Measurements from ENCODE around the gene DCANP1. TPM values are rescaled to one million over a fixed set of nuclear protein-coding genes. Genes with fewer than 3 reads are reported as not detected.

DCANP1 gene
- polyA plus RNA-seq, 1 donor, result 0.45 TPM

DNA sequence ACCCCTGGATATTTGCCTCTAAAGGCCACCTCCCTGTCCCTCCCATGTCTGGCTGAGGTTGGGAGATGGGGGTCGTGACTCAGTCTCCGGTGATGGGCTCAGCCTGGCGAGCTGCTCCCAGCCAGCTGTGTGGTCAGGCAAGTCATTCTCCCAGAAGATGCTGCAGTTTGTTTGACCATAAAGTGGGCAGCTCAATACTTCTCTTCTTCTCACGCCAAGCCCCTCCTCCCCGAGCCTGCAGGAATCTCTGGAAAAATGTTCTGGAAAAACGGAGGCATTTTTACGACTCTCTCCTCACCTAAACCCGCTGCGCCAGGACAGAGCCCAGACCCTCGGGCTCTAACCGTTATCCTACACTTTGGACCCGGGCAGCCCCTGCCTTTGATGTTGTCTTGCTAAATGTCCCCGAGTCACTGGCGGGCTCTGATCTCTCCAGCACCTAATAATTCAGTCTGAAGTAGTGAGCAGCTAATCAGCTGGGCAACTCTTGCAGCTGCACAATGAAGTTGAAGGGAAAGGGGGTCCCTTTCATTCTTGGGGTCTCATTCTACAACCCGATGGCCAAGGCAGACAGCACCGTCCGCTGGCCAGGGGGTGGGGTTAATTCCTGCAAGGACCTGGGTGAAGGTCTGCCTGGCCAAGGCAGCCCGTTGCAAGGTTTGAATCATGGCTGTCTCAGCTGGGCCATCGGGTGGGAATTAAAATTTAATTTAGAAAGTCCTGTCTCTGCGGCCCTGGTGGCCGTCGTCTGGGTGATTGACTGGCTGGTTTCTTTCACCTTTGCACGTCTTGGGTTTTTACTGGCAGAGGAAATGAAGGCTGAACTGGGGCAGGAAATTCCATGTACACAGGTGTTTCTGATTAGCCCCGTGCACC lies 12.3 kb downstream of the DCANP1 start:
- no peaks in the 10 kb centered on the region for H3K36me3 ChIP-seq (ENCODE audit: control insufficient read depth, insufficient read depth, low read length)
- H3K4me1 ChIP-seq (ENCODE audit: control insufficient read depth, insufficient read depth, low read length), result peaks cover 17% of the 10 kb centered on the region
- no peaks in the 10 kb centered on the region for H3K27me3 ChIP-seq (ENCODE audit: control insufficient read depth, insufficient read depth, low read length)
- H3K4me3 ChIP-seq (ENCODE audit: low read length), result no peak overlapping the region
- H3K27ac ChIP-seq (ENCODE audit: low read length), result no peak overlapping the region
- no peaks in the 10 kb centered on the region for H3K9me3 ChIP-seq (ENCODE audit: control insufficient read depth, low read depth, low read length)
- no CpG with 5 or more reads among the region's 24 CpGs for WGBS (ENCODE audit: insufficient coverage, low lambda C conversion rate)
- DNase-seq, result no peak

DNA sequence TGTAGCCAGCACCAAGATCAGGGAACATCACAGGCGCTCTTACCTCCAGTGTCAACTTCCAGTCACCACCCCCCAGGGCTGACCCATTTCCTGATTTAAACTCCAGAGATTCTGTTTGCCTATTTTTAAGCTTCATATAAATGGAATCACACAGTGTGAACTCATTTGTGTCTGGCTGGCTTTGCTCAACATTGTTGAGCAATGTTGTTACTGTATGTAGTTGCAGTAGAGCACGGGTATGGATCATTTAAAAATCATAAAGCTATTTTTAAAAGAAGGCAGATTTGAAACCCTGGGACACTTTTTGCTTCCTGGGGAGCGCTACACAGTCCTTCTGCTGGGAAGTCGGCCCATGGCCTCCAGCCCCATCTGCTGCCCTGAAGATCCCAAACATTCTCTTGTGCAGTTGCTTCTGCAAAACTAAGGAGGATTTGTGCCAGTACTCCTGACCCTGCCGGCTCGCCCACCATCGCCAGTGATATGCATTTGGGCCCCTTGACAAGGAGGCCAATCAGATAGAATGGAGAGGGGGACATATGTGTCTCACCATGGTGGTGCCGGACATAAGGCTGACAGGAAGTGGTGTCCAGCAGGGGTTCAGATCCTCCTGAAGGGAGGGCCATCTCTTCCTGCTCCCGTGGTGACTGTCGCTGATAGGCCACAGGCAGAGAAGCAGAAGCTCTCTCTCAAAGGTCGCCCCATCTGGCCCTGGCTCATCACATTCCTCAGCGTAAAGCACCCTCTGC lies 13.3 kb downstream of the DCANP1 start:
- no peak overlapping the region for H3K27ac ChIP-seq (ENCODE audit: low read length)
- peaks cover 19% of the 10 kb centered on the region for H3K4me1 ChIP-seq (ENCODE audit: control insufficient read depth, insufficient read depth, low read length)
- no peak overlapping the region for H3K4me3 ChIP-seq (ENCODE audit: low read length)
- H3K9me3 ChIP-seq (ENCODE audit: control insufficient read depth, low read depth, low read length), result no peaks in the 10 kb centered on the region
- WGBS (ENCODE audit: insufficient coverage, low lambda C conversion rate), result no CpG with 5 or more reads among the region's 12 CpGs
- no peak for DNase-seq
- no peaks in the 10 kb centered on the region for H3K36me3 ChIP-seq (ENCODE audit: control insufficient read depth, insufficient read depth, low read length)
- no peaks in the 10 kb centered on the region for H3K27me3 ChIP-seq (ENCODE audit: control insufficient read depth, insufficient read depth, low read length)

DNA sequence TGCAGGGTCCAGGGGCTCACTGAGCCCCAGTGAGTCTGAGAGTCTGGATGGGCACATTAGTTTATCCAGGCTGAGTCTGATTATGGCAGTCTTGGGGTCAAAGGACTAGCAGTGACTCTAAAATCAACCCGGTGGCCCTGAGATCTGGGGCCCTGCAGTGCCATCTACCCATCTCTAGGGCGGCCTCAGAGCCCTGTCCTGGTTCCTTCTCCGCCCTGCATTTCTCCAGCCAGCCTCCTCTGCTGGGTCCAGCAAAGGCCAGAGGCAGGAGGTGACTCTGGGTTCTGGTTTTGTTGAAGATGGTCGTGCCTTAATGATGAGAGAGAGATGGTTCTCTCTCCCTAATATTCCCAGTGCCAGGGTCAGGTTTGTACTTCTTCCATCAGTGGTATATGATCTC lies 15.0 kb downstream of the DCANP1 start:
- DNase-seq, result no peak
- H3K27me3 ChIP-seq (ENCODE audit: control insufficient read depth, insufficient read depth, low read length), result no peaks in the 10 kb centered on the region
- H3K4me3 ChIP-seq (ENCODE audit: low read length), result no peak overlapping the region
- H3K27ac ChIP-seq (ENCODE audit: low read length), result no peak overlapping the region
- H3K4me1 ChIP-seq (ENCODE audit: control insufficient read depth, insufficient read depth, low read length), result peaks cover 16% of the 10 kb centered on the region
- peaks cover 10% of the 10 kb centered on the region for H3K9me3 ChIP-seq (ENCODE audit: control insufficient read depth, low read depth, low read length)
- no peaks in the 10 kb centered on the region for H3K36me3 ChIP-seq (ENCODE audit: control insufficient read depth, insufficient read depth, low read length)
- no CpG with 5 or more reads among the region's 4 CpGs for WGBS (ENCODE audit: insufficient coverage, low lambda C conversion rate)

DNA sequence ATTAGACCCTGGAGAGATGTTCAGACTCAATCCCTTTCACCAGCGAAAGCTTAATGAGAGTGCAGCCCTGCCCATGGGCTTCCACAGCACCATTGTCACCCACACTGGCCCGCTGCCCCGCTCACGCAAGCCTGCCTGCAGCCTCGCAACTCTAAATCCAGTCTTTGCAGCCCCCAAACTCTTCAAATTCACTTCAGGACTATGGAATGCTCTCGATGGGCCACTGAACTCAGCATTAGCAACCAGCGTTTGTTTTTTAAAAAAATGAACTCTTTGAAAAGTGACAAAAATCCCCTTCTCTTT lies 17.1 kb downstream of the DCANP1 start:
- Histone ChIP-seq H3K36me3 (ENCODE audit: control insufficient read depth, insufficient read depth, low read length) (no peaks in the 10 kb centered on the region), H3K9me3 (ENCODE audit: control insufficient read depth, low read depth, low read length) (peaks cover 10% of the 10 kb centered on the region), H3K4me1 (ENCODE audit: control insufficient read depth, insufficient read depth, low read length) (peaks cover 23% of the 10 kb centered on the region), H3K27ac (ENCODE audit: low read length) (no peak overlapping the region), H3K27me3 (ENCODE audit: control insufficient read depth, insufficient read depth, low read length) (no peaks in the 10 kb centered on the region), H3K4me3 (ENCODE audit: low read length) (no peak overlapping the region)
- no peak for DNase-seq
- WGBS (ENCODE audit: insufficient coverage, low lambda C conversion rate), result no CpG with 5 or more reads among the region's 7 CpGs

DNA sequence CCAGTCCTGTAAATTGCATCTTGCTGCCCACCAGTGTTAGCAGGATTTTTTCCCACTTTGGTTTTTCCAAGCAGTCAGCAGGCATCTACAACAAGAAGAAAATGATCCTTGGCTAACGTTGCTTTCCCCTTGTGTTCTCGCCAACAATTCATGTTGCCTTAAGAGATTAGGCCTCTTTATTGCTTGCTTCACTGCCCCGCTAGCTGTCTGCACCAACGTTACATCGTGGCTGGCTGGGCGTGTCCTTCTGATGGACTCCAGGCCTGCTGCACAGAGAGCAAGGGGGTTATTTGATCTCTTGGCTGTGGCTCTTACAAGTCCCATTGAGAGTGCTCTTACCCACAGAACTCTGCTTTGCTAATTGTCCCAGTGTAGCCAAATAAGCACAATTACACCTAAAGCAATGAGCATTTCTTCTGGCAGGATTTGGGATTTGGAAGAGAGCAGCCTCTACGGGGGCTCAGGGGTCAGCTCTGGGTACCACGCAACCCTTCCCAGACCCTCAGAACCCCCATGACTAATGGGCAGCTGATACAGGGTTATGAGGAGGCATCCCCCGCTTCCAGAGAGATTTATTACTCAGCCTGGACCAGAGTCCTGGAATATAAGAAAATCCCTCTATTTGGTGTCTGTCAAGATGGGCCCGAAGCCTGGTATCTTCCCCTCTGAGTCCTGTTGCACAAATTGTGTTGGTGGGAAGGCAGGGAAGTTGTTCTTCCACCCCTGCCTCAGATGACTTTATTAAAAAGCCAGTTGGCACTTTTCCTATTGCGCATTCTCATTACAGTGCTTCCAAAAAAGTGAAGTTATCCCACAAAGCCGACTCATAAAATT lies 17.6 kb downstream of the DCANP1 start:
- WGBS (ENCODE audit: insufficient coverage, low lambda C conversion rate), result no CpG with 5 or more reads among the region's 12 CpGs
- Histone ChIP-seq H3K36me3 (ENCODE audit: control insufficient read depth, insufficient read depth, low read length) (no peaks in the 10 kb centered on the region), H3K27ac (ENCODE audit: low read length) (no peak overlapping the region), H3K27me3 (ENCODE audit: control insufficient read depth, insufficient read depth, low read length) (no peaks in the 10 kb centered on the region), H3K4me3 (ENCODE audit: low read length) (no peak overlapping the region), H3K4me1 (ENCODE audit: control insufficient read depth, insufficient read depth, low read length) (peaks cover 23% of the 10 kb centered on the region), H3K9me3 (ENCODE audit: control insufficient read depth, low read depth, low read length) (peaks cover 10% of the 10 kb centered on the region)
- DNase-seq, result peak; percentile 48 to 72

DNA sequence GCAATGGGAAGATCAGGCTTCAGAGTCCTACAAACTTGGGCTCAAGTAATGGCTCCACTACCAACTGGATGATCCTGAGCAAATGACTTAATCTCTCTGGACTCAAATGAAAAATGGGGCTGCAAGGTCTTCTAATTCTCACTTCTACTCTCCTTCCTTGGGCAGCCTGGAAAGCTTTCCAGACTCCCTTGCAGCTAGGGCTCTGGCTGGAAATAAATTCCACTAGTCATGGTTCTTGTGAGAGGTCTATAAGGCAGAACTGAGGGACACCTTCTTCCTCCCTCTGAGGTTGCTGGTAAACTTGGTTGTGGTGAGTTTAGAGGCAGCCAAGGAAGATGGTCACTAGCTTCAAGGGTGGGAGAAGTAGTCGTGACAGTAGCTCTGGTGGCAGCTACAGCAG lies 18.6 kb downstream of the DCANP1 start:
- WGBS (ENCODE audit: insufficient coverage, low lambda C conversion rate), result 100% methylated on average over 1 of the region's 1 CpG
- Histone ChIP-seq H3K27me3 (ENCODE audit: control insufficient read depth, insufficient read depth, low read length) (no peaks in the 10 kb centered on the region), H3K27ac (ENCODE audit: low read length) (no peak overlapping the region), H3K4me3 (ENCODE audit: low read length) (no peak overlapping the region), H3K9me3 (ENCODE audit: control insufficient read depth, low read depth, low read length) (peaks cover 10% of the 10 kb centered on the region), H3K36me3 (ENCODE audit: control insufficient read depth, insufficient read depth, low read length) (no peaks in the 10 kb centered on the region), H3K4me1 (ENCODE audit: control insufficient read depth, insufficient read depth, low read length) (peaks cover 28% of the 10 kb centered on the region)
- DNase-seq, result no peak

DNA sequence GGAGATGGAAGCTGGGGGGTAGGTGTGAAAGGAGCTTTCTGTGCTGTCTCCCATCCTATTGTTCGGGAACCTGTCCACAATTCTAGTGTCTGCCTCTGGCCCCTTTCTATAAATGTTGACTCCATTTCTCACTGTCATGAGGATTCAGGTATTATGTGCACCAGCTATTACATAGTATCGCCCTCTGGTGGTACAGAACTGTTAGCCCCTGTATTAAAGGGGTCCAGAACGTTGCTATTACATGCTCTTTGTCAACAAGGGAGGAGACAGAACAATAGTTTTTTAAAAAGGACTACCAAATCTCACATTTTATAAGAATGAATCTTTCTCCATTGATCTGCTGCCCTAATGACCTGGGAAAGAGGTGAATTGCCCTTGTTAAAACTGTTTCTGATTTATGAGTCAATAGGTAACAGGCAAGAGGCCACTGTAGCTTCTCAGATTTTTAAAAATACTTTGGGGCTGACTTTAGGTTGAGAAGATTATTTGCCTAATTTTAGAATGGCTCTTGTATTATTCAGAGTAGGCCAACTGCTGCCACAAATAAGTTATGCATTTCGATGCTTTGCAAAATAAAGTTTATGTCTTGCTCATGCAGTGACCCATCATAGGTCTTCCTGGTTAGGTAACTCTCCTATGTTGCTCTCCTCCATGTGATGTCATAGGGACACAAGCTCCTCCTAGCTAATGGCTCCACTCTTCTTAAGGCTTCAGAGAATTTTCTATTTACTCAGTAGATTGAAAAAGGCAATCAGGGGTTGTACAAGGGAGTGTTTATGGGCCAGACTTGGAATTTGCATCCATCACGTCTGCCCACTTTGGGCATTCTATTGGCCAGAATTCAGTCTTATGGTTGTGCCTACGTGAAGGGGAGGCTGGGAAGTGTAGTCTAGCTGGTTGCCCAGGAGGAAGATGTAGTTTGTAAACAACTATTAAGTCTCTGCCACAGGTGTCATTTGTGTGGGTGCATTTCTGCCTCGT lies 20.8 kb downstream of the DCANP1 start:
- Histone ChIP-seq H3K27me3 (ENCODE audit: control insufficient read depth, insufficient read depth, low read length) (no peaks in the 10 kb centered on the region), H3K9me3 (ENCODE audit: control insufficient read depth, low read depth, low read length) (peaks cover 10% of the 10 kb centered on the region), H3K27ac (ENCODE audit: low read length) (no peak overlapping the region)

DNA sequence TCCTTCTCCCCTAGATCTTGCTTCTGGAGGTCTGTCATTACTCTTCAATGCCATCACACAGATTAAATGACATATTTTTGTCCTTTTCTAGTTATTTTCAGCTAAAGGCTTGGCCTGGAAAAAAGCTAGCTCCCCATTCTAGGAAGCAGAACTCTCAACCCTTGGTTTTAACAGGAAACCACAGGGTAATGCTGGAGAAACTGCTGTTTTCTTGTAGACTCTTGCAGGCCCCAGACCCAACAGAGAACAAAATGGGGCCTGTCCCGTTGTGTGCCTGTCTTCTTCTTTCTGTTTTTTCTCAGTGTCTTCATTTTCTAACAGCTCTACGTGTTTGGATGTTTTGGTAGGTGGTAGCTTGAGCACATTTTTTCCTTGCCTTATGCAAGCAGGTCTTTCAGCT lies 21.5 kb downstream of the DCANP1 start:
- Histone ChIP-seq H3K9me3 (ENCODE audit: control insufficient read depth, low read depth, low read length) (peaks cover 10% of the 10 kb centered on the region), H3K27ac (ENCODE audit: low read length) (no peak overlapping the region)
- WGBS (ENCODE audit: insufficient coverage, low lambda C conversion rate), result 29% methylated on average over 1 of the region's 2 CpGs

More for the DNA sequence above, 20.8 kb downstream of the DCANP1 start:
- peak; percentile 36 to 59 for DNase-seq
- no peak overlapping the region for H3K4me3 ChIP-seq (ENCODE audit: low read length)
- H3K4me1 ChIP-seq (ENCODE audit: control insufficient read depth, insufficient read depth, low read length), result peaks cover 31% of the 10 kb centered on the region
- H3K36me3 ChIP-seq (ENCODE audit: control insufficient read depth, insufficient read depth, low read length), result no peaks in the 10 kb centered on the region
- 20% methylated on average over 1 of the region's 7 CpGs for WGBS (ENCODE audit: insufficient coverage, low lambda C conversion rate)

DNA sequence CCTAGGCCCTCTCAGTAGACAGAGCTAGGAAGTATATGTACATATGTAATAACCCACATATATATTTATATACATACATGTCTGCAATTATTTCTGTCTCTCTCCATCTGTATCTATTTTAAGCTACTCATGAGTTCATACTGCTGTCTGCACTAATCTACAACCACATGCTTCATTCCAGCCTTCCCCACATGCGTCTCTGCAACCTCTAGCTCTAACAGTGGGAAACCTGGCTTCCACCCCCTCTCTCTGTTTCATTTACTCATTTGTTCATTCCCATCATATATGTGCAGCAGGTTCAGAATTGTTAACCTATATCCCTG lies 23.3 kb downstream of the DCANP1 start:
- 100% methylated on average over 1 of the region's 1 CpG for WGBS (ENCODE audit: insufficient coverage, low lambda C conversion rate)

More for the DNA sequence above, 21.5 kb downstream of the DCANP1 start:
- DNase-seq, result no peak
- no peak overlapping the region for H3K4me3 ChIP-seq (ENCODE audit: low read length)
- H3K27me3 ChIP-seq (ENCODE audit: control insufficient read depth, insufficient read depth, low read length), result no peaks in the 10 kb centered on the region
- no peaks in the 10 kb centered on the region for H3K36me3 ChIP-seq (ENCODE audit: control insufficient read depth, insufficient read depth, low read length)
- H3K4me1 ChIP-seq (ENCODE audit: control insufficient read depth, insufficient read depth, low read length), result peaks cover 31% of the 10 kb centered on the region

More for the DNA sequence above, 23.3 kb downstream of the DCANP1 start:
- H3K4me3 ChIP-seq (ENCODE audit: low read length), result no peak overlapping the region
- peaks cover 12% of the 10 kb centered on the region for H3K9me3 ChIP-seq (ENCODE audit: control insufficient read depth, low read depth, low read length)
- no peaks in the 10 kb centered on the region for H3K36me3 ChIP-seq (ENCODE audit: control insufficient read depth, insufficient read depth, low read length)
- H3K4me1 ChIP-seq (ENCODE audit: control insufficient read depth, insufficient read depth, low read length), result peaks cover 28% of the 10 kb centered on the region
- no peak for DNase-seq
- peak overlapping the region; percentile 25 for H3K27ac ChIP-seq (ENCODE audit: low read length)
- no peaks in the 10 kb centered on the region for H3K27me3 ChIP-seq (ENCODE audit: control insufficient read depth, insufficient read depth, low read length)

All from large intestine (tissue), 3 donors.